Fibroblast of skin of left quadriceps (primary cell): ENCODE results near the gene CACNA1S.

Experiments used
- DNase-seq, 2 experiments: peaks; one replicate each; pipeline ENCODE4 v3.0.0-alpha.2; 2013; ENCODE audit warnings: low read depth in 2 of 2

The CACNA1S gene

DNA sequence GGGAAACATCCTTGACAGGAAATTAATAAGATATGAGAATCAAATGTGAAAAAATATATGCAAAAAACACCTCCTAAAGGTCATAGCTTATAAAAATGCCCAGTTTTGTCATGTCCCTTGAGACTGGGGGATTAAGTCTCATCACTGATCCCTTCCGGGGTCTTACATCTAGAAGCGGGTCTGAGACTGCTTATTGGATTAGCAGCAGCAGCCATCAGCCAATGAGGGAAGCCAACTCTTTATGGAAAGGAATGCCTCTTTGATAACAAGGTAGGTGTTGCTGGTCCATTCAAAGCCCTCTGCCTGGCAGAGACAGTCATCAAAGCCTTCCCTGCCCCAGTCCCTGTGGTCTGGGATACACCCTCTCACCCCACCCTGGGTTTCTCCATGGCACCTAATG lies 3.9 kb upstream of the CACNA1S start:
- no peak for DNase-seq

DNA sequence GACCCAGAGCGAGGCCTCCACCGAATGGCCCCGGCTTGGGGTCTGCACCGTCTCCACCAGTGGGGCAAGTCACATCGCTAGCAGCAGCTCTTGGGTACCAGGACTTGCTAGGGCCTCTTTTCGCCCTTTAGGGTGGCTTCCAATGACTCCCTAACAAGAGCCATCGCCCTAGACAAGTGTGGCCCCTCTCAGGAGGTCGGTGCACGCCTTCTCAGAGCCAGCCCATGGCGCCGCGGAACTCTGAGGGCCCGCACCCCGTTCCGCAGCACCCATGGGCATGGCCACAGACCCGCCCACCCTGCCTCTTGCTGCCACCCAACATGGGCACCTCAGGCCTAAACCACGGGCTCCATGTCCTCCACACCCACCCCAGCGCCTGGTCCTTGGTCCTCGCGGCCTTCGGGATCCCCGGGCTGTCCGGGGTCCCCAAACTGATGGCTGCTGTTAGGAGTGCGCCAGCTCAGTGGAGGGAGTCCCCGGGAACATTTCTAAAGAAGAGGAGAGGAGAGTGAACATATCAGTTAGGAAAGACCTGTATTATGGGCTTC lies 3.2 kb upstream of the CACNA1S start:
- DNase-seq: no peak

DNA sequence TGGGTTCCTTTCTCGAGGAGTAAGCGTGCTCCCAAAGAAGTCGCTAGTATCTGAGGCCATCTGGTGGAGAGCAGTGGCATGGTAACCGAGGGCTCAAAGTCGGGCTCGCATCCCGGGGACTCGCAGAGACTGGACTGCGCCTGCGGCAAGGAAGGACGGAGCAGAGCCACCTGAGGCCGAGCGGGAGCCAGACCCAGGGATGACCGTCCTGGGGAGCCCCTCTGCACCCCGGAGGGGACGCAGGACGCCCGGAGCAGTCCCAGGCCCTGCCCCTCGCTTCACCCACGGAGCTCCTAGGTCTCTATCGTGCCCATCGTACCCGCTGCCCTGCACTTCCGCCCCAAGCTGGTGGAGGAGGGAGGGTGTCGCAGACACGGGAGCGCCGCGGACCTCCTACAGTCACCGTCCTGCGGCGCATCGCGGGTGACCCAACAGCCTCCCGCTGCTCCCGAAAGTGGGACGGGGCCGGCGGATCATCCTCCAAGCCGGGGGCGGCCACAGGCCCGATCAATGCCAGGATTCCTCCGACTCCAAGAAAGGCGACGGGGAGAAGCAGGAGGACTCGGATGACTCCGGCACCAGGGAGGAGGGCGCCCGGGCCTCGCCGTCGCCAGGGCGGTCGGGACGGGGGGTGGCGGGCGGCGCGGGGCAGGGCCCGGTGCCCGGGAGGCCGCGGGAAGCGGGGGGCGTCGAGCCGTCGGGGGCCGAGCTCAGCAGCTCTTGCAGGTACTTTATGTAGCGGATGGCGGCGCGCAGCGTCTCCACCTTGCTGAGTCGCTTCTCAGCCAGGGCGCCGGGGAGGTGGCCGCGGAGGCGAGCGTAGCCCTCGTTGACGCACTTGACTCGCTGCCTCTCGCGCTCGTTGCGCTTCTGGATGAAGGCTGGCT lies 2.3 kb upstream of the CACNA1S start:
- DNase-seq: peak; percentile 87 to 89

DNA sequence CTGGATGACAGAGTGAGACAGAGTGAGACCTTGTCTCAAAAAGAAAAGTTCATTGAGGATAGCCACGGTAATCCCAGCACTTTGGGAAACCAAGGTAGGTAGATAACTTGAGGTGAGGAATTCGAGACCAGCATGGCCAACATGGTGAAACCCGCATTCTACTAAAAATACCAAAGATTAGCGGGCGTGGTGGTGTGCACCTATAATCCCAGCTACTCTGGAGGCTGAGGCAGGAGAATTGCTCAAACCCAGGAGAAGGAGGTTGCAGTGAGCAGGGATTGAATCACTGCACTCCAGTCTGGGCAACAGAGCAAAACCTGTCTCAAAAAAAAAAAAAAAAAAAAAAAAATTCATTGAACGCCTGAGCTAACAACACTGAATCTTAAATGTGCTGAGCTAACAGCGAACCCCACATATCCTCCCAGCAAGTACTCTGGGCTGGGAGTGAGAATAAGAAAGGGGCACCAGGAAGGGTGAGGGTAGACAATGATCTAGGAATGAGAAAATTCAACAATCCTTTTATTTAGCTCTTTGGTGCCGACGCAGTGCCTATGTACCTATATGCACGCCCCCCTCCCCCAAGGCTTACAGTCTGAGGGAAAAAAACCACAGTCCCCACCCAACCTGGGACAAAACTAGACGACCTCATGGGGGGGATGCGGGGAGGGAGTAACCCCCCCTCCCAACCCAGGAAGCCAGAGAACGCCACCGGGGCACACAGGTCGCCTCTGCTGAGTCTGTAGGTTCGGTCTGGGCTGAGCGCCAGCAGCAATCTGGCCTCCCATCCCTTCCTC lies 1.4 kb upstream of the CACNA1S start:
- no peak for DNase-seq

DNA sequence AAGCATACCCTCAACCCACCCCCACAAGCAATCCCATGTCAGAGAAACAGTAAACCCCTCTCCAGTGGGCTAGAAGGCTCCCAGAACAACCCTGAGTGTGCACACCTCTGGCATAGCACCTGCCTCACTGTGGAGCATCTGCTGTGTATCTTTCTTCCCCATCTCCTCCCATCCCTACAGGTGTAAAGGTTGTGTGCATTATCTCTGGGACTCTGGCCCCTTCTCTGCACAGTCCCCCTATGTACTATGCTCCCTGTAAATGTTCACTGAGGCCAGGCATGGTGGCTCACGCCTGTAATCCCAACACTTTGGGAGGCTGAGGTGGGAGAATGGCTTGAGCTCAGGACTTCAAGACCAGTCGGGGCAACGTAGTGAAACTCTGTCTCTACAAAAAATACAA lies 700 bp upstream of the CACNA1S start:
- no peak for DNase-seq

DNA sequence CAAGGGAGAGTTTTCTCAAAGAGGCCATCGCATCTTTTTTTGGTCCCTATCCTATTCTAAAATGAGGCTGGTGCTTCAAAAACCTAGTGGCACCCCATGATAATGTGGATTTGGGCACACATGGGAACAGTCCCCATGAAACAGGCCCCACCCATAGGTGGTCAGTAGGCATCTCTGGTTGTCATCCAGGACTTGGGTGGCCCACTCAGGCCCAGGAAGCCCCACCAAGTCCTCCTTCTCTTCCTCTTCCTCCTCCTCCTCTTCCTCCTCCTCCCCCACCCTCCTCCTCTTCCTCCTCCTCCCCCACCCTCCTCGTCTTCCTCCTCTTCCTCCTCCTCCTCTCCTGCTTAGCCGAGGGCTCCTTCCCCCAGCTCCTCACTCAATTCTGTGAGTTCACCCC lies 554 bp downstream of the CACNA1S start:
- no peak for DNase-seq

DNA sequence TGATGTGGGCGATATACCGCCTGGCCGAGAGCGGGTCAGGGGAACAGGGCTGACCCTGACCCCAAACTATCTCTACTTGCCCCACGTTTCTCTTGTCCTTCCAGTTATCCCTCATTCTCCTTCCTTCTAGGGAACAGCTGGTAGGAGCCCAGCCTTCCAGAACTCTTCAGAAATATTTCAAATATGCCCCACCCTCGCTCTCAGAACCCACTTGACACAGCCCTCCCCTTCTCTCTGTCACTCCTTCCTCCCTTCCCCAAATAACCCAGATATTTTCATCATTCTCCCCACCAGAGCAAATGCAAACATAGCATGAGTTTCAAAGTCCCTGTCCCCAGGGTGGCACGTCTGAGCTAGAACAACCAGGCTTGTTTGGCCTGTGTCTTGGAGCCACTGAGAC lies 1.1 kb downstream of the CACNA1S start:
- no peak for DNase-seq

DNA sequence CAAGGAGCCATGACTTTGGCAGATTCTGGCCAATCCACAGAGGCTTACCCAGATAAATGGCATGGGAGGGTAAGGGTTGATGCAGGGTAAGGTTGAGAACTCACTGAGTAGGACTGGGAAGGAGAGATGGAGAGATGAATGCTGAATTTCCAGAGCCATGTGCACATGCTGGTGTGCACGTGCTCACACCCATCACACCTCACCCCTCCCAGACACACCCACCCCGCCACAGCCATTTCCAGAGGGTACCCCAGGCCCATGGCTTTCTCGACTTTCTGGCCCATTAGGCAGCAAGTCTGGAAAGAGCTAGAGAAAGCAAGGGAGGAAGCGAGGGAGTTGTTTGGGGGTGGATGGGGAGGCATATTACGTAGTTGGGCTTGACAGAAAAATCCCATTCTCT lies 1.6 kb downstream of the CACNA1S start:
- no peak for DNase-seq

DNA sequence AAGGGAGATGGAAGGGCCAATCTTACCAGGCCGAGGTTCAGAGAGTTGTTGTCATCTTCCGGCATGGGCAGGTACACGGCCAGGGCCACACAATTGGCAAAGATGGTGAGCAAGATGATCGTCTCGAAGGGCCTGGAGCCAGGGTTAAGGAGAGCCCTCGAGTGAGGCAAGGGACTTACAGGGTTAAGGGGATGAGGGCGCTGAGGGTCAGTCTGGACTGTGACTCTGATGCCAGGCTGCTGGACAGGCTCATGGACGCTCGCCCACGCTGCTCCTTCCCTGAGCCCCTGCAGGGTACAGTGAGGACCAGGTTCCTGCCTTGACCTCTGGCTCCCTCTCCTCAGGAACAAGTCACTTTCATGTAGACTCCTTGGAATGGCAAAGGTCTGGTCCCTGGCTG lies 2.1 kb downstream of the CACNA1S start:
- DNase-seq: no peak

DNA sequence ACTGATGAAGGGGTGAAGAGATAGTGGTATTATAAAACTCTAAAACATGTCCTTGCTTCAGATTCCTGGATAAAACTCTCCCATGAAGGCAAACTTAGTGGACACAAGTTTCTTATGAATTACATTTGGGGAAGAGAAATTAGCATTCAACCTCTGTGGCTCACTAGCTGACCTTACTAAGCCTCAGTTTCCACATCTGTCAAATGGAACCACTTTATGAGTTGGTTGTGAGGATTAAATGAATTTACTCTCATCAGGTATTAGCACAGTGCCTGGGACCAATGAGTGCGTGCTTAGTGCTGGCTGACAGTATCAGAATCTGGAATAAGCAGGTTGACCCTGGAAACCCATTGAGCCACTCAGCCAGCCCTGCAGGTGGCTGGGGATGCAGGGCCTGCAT lies 2.6 kb downstream of the CACNA1S start:
- no peak for DNase-seq

DNA sequence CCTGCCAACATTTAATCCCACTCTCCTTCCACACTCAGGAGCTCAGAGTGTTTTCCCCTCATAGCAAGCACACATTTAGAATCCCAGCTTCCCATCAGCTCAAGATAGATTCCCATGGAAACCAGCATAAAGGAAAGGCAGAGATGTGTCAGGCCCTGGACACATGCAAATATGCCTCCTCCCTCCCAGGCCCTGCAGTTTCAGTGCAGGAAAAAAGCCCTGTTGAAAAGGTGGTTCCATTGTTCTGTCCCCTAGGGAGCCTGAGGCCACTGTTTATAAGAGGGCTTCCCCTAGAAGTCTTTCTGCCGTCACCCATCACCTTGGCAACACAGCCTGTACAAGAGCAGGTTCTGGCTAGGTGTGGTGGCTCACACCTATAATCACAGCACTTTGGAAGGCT lies 3.6 kb downstream of the CACNA1S start:
- no peak for DNase-seq

DNA sequence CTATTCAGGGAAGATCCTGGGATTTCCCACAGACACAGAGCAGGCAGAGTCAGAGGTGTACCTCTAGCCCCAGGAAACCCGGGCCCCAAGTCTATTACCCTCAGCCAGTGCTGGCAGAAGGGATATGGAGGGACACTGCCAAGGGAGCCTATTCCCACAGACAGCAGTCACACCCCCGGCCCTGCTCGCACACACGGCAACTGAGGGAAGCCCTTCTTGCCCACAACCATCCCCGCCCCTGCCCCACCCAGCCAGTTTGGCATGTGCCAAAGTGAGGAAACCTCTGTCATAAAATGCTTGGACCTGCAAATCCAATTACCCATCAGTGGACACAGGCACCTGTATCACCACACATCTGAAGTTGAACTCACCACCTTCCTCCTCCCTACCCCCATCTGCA lies 6.5 kb downstream of the CACNA1S start:
- no peak for DNase-seq

DNA sequence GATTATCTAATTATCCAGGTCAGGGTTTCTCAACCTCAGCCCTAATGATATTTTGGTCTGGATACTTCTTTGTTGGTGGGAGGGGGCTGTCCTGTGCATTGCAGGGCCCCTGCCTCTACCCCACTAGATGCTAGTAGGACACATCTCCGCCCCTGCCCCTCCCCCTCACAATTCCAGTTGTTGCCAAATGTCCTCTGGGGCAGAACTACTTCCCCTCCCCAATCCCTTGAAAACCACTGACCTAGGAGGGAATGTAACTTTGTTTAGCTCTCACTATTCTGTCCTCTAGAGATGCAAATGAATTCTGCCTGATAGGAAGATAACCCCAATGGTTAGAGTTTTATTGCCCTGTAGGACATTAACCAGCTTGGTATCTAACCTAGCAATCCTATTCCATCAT lies 8.1 kb downstream of the CACNA1S start:
- no peak for DNase-seq

DNA sequence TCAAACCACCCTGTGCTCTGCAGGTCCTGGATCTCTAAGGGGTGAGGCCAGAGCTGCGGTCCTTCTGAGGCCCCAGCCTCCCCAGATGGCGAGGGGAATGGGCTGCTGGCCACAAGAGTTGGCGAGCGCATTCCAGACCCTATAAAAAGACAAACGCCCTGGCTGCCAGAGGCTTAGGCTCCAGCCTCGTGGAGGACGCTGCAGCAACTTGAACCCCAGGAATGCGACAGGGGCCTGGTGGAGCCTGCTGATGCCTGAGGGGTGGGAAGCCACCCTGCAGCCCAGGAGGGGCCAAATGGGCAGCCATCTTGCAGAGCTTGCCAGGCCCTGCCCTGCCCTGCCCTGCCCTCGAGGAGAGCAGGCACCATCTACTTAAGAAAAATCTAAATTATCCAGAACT lies 8.6 kb downstream of the CACNA1S start:
- no peak for DNase-seq

DNA sequence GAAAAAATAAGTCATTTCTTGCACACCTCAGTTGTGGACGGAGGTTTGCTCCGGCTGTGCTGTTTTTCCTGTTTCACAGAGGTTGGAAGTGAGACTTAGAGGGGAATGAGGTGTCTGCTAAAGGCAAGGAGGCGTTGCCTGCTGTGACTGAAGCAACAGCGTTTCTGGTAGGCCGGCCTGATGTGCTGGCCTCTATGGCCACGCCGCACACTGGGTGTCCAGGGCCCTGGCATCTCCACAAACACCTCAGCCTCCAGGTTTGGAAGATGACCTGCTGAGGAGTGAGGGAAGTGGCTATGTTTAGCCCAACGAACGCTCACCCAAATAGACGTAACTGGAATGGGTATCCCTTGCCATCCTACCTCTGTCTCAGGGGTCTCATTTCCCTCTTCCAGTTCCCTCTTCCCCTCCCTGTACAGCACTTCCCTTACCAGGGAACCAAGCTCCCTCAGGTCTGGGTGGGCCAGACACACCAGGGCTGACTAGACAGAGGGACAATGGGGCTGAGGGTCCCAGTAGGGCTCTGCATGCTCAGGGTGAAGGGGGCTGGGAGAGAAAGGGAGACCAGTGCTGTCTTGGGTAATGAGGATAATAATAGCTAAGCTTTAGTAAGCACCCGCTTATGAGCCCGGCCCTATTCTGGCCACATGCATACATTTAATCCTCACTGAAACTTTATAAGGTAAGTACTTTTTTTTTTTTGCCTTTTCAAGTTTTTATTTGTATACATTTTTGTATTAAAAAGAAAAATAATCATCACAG lies 11.9 kb downstream of the CACNA1S start:
- no peak for DNase-seq

DNA sequence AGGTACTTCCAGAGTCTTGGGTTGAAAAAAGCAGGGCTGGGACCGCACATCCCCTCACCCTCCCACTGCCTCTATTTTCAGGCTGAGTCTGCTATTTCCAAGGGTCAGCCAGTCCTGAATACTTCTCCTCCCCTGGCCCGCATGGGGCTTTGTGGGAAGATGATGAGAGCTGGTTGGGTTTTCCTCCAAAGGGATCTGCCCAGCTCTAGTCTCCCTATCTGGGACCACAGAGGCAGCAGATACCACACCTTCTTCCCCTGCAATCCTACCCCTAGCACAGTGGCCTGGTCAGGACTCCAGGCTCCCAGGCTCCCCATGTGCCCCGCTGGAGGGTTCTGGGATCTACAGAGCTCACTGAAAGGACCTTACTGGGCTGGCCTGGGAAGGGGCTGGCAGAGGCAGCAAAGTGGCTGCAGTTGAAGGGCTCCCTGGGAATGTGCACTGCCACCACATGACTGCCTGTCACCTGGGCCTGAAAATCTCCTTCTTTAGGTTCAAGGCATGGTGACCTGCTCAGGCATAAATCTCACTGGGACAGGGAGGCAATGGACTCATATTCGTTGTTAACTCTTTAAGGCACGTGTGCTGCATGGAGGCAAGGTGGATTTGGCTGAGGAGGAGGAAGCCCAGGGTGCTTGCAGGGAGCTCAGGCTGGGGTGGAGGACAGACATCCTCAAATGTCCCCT lies 13.1 kb downstream of the CACNA1S start:
- DNase-seq: no peak

DNA sequence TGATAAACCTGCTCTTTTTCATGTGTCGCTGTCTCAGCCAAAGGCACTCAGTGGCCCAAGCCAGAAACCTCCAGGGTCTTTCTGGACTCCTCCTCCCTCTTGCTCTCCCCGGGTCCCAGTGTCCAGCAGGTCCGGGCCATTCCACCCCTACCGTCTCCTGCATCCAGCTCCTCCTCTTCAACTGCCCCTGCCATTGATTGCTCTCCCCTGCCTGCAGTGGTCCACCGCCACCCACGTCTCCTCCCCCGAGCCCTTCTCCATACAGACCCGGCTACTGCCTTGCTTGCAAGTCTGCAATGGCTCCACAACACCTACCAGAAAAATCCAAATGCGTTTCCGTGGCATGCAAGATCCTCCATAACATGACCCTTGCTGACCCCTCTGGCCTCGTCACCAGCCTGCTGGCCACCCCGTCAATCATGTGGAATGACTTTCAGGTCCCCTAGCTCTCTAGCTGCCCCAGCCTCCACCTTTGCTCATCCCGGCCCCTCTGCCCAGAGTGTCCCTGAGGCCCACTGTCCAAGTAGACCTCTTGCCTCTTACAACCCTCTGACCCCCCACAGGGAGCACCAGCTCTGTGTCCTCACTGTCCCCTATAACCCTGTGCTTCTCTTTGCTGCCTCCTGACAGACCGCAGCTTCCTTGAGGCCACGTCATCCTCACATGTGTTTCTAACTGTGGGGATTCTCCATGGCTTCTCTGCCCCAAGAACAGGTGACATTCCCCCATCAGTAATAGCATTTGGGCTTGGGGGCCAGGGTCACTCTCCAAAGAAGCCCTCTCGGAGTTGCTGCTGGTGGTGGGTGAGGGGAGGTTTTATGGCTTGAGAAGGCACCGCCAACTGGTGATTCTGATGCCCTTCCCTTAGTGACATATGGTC lies 15.0 kb downstream of the CACNA1S start:
- DNase-seq: no peak

DNA sequence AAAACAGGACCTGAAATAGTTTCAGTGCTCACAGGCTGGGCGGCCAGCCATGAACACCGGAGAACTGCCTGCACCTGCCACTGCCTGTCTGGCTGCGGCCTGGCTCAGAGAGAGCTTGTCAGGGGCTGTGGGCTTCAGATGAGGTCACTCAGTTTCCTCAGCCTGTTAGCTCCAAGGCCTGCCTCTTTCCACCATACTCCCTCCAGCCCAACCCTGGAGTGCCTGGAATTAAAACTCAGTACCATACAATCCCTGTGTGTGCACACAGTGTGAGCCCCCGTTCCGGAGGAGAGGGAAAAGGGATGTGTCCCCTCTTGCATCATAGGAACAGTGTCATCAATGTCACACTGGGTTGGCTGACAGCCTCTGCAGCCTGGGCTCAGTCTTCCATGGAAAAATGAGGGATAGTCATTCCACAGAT lies 16.2 kb downstream of the CACNA1S start:
- DNase-seq: no peak

DNA sequence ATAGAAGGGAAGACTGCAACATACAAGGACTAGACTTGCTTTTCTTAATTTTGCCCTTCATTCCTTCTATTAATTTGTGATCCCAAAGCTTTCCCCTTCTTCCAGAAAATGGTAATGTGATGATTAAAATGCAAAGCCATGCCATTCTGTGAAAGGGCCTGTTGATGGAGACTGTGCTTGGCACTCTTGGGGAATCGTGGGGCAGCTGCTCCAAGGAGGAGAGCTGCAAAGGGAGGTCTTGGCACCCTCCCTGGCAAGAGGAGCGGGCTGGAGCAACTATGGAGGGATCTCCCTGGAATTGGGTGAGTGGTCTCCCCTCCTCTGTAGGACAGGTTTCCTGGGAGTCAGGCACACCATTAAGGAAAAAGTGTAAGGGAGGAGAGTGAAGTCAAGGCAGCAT lies 16.6 kb downstream of the CACNA1S start:
- DNase-seq: no peak

DNA sequence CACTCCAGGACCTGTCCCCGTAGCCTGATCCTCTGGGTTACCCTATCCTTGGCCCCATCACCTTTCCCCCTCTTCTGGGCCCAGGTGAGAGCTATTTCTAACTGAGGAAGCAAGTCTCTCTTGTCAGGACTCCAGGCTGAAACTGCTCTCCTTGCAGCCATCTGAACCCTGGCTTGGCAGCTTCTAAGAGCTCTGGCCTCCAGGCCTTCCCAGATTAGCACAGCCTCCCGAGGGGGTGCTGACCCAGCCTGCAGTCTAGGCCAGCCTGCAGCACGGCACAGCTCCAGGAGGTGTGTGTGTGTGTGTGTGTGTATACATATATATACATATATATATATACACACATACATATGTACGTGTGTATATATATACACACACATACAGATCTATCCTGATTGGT lies 17.4 kb downstream of the CACNA1S start:
- DNase-seq: no peak

DNA sequence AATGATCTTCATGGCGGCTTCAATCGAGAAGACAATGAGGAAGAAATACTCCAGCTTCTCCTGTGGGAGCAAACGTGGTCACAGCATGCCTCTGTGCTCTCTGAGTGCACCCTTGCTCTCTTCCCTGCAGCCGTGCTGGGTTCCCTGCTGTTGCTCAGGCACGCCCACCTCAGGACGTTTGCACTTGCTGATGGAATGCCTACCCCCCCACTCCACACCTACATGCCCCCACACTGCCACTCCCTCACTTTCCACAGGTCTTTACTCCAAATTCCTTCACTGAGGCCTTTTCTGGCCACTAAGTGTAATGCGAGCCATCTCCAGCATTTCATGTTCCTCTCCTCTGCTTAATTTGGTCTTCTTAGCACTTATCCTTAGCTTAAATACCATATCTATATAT lies 18.3 kb downstream of the CACNA1S start:
- DNase-seq: no peak
